GM06990 (cell line): ENCODE results near the gene LGALS12.

Experiments used
- DNase-seq: peaks from one replicate; pipeline ENCODE4 v3.0.0-alpha.2; 2011; ENCODE audit not compliant: insufficient read length; ENCODE audit errors: extremely low read depth
- H3K27me3 ChIP-seq: replicated peaks from 2 replicates; pipeline ENCODE4 v1.6.0; 2011; ENCODE audit warnings: low read length; ENCODE audit not compliant: control insufficient read depth, insufficient read depth
- H3K36me3 ChIP-seq: 2 replicates; pipeline ENCODE4 v1.5.1; 2011; ENCODE audit warnings: low read length; ENCODE audit not compliant: control insufficient read depth, insufficient read depth
- H3K4me3 ChIP-seq: replicated peaks from 2 replicates; pipeline ENCODE4 v1.5.1; 2011; ENCODE audit warnings: low read depth, mild to moderate bottlenecking, control low read depth, low read length
- CTCF ChIP-seq: IDR thresholded peaks from 2 replicates; pipeline ENCODE4 v1.5.1; 2011; ENCODE audit warnings: low read length, control low read depth, mild to moderate bottlenecking, inconsistent platforms; ENCODE audit not compliant: insufficient read depth, poor library complexity, severe bottlenecking

Gene LGALS12

GRCh38 chr11:63510360-63511047 lies 4.6 kb downstream of the LGALS12 start:
- no peak for DNase-seq
- no peaks in the 10 kb centered on the region for H3K36me3 ChIP-seq
- no peak for TF ChIP-seq CTCF
- H3K27me3 ChIP-seq = no peaks in the 10 kb centered on the region; the same call in none of the 2 replicates
- no peak overlapping the region for H3K4me3 ChIP-seq

GRCh38 chr11:63511048-63511748 lies 5.3 kb downstream of the LGALS12 start:
- no peaks in the 10 kb centered on the region for H3K36me3 ChIP-seq
- H3K4me3 ChIP-seq = no peak overlapping the region
- no peak for DNase-seq
- no peaks in the 10 kb centered on the region; the same call in none of the 2 replicates for H3K27me3 ChIP-seq
- TF ChIP-seq CTCF = no peak

- no peaks in the 10 kb centered on the region; the same call in 1 of the 2 replicates for H3K27me3 ChIP-seq
- H3K4me3 ChIP-seq = no peak overlapping the region
- no peak for TF ChIP-seq CTCF
- DNase-seq = no peak
- H3K36me3 ChIP-seq = no peaks in the 10 kb centered on the region
These were observed 6.9 kb downstream of the LGALS12 start for GRCh38 chr11:63512816-63513215.

- no peaks in the 10 kb centered on the region for H3K36me3 ChIP-seq
- H3K27me3 ChIP-seq = no peaks in the 10 kb centered on the region; the same call in 1 of the 2 replicates
- no peak for DNase-seq
- no peak for TF ChIP-seq CTCF
- no peak overlapping the region for H3K4me3 ChIP-seq
These were observed 10.2 kb downstream of the LGALS12 start for GRCh38 chr11:63516109-63516508.

GRCh38 chr11:63517156-63517555 lies 11.3 kb downstream of the LGALS12 start:
- Histone ChIP-seq H3K36me3 (no peaks in the 10 kb centered on the region), H3K27me3 (no peaks in the 10 kb centered on the region; the same call in 1 of the 2 replicates), H3K4me3 (no peak overlapping the region)
- TF ChIP-seq CTCF = no peak
- DNase-seq = no peak
